ENCODE measurements around the gene ABCC3.

DNA sequence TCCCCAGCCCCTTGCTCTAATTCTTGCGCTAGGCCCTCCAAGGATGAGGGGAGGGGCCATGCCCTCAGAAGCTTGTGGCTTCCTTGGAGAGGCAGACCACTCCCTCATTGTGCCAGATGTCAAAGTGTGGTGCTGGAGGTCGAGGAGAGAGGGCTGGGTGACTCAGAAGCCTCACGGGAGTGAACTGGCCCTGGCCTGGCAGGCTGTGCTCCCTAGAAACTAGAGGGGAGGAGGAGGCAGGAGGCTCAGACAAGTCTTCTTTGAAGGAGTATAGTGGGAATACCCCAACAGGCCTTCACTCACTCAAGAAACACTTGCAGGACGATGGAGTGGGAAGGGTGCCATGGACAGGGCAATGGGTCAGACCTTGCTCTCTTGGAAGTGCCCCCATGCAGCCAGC is 54.6 kb downstream of the ABCC3 start:
- TF ChIP-seq CTCF (IDR thresholded peaks at IDR 0.05; ENCODE audit: low read depth, low read length, poor library complexity, severe bottlenecking) (no peak), EZH2phosphoT487 (IDR thresholded peaks at IDR 0.05; ENCODE audit: borderline replicate concordance, low read length) (no peak)

Data from DOHH2 (cell line).